RWPE2 (cell line): ENCODE data around the gene EPRS1.

Source experiments
- ATAC-seq: fragments of 200-7000 bp; cut with Tn5 transposase; 3 replicates; pipeline ENCODE4 v1.9.1; 2021; ENCODE audit warnings: low read depth
- DNase-seq: peaks from one replicate; pipeline ENCODE4 v3.0.0-alpha.2; 2020; ENCODE audit warnings: low spot score
- H3K27ac ChIP-seq: fragments of 450-650 bp; 2 replicates; pipeline ENCODE4 v1.5.1; 2017; ENCODE audit warnings: mild to moderate bottlenecking; ENCODE audit not compliant: poor library complexity, severe bottlenecking
- H3K27me3 ChIP-seq: fragments of 250-450 bp; sonication (Bioruptor Pico); 2 replicates; pipeline ENCODE4 v1.5.1; 2021; ENCODE audit warnings: mild to moderate bottlenecking, moderate library complexity; ENCODE audit not compliant: insufficient read depth, poor library complexity, severe bottlenecking
- H3K36me3 ChIP-seq: fragments of 250-450 bp; sonication (Bioruptor Pico); 2 replicates; pipeline ENCODE4 v1.5.1; 2020; ENCODE audit warnings: low read depth, mild to moderate bottlenecking, moderate library complexity
- H3K4me1 ChIP-seq: fragments of 250-450 bp; sonication (Bioruptor Pico); 2 replicates; pipeline ENCODE4 v1.5.1; 2021; ENCODE audit warnings: mild to moderate bottlenecking, moderate library complexity; ENCODE audit not compliant: insufficient read depth, poor library complexity, severe bottlenecking
- H3K4me3 ChIP-seq: fragments of 250-450 bp; sonication (Bioruptor Pico); 2 replicates; pipeline ENCODE4 v1.5.1; 2021; ENCODE audit warnings: mild to moderate bottlenecking, moderate library complexity; ENCODE audit not compliant: severe bottlenecking
- H3K9me3 ChIP-seq: fragments of 250-450 bp; sonication (Bioruptor Pico); 2 replicates; pipeline ENCODE4 v1.5.1; 2021; ENCODE audit warnings: mild to moderate bottlenecking, moderate library complexity; ENCODE audit not compliant: severe bottlenecking
- TF ChIP-seq, protein P1 (sequence below): fragments of 450-650 bp; IDR thresholded peaks from one replicate; pipeline ENCODE4 v1.5.1; 2017; ENCODE audit warnings: mild to moderate bottlenecking, moderate library complexity; ENCODE audit not compliant: poor library complexity, severe bottlenecking

The EPRS1 gene

DNA sequence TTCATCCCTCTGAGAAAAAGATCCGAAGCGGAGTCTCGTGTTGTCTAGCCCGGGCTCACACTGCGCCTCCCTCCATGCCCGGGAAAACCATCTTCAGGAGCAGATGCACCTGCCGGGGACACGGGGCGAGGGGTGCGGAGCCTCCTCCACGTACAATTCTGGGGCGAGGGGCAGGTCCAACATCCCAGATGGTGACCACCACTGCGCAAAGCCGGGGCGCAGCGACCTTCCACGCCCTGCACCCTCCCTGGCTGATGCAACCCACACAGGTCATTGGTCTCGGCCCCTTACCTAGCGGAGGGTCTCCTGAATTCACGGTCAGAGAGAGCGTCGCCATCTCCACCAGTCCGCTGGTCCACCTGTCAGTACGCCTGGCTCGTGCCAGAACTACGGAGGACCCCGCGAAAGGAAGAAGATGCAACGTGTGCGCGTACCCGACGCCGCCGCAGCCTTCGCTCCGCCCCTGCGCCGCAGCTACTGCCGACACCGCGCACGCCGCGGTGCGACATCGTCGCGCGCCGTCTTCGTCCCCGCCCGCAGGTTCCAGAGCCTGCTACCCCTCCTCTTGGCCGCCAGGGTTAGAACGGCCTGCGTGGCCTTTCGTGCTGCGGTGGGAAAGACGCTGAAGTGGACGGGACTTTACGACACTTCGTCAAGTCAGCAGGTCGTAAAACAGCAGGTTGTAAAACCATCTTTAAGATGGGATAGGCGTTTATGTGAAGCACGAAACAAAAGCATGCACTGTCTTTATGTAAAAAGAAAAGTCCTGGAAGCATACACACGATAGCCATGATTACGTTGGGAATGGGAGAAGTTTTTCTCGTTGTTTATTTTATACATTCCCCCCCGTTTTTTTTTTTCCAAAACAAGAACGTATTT, at the start of gene EPRS1:
TSS of gene EPRS1 (minus strand) at position 454 of the 879 bp plus-strand sequence. CDS start at position 337, 117 bp downstream.
- Histone ChIP-seq H3K27ac (peak within 1 kb of the TSS; percentile 45), H3K27me3 (no peaks in the 10 kb centered on the region), H3K9me3 (no peaks in the 10 kb centered on the region), H3K4me3 (peak within 1 kb of the TSS; percentile 76), H3K4me1 (peaks cover 4% of the 10 kb centered on the region), H3K36me3 (no peaks in the 10 kb centered on the region; the same call in 1 of the 2 replicates)
- peak; percentile 98 for ATAC-seq
- TF ChIP-seq, protein P1, sequence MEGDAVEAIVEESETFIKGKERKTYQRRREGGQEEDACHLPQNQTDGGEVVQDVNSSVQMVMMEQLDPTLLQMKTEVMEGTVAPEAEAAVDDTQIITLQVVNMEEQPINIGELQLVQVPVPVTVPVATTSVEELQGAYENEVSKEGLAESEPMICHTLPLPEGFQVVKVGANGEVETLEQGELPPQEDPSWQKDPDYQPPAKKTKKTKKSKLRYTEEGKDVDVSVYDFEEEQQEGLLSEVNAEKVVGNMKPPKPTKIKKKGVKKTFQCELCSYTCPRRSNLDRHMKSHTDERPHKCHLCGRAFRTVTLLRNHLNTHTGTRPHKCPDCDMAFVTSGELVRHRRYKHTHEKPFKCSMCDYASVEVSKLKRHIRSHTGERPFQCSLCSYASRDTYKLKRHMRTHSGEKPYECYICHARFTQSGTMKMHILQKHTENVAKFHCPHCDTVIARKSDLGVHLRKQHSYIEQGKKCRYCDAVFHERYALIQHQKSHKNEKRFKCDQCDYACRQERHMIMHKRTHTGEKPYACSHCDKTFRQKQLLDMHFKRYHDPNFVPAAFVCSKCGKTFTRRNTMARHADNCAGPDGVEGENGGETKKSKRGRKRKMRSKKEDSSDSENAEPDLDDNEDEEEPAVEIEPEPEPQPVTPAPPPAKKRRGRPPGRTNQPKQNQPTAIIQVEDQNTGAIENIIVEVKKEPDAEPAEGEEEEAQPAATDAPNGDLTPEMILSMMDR: peak; percentile 39
- peak; percentile 82 for DNase-seq

DNA sequence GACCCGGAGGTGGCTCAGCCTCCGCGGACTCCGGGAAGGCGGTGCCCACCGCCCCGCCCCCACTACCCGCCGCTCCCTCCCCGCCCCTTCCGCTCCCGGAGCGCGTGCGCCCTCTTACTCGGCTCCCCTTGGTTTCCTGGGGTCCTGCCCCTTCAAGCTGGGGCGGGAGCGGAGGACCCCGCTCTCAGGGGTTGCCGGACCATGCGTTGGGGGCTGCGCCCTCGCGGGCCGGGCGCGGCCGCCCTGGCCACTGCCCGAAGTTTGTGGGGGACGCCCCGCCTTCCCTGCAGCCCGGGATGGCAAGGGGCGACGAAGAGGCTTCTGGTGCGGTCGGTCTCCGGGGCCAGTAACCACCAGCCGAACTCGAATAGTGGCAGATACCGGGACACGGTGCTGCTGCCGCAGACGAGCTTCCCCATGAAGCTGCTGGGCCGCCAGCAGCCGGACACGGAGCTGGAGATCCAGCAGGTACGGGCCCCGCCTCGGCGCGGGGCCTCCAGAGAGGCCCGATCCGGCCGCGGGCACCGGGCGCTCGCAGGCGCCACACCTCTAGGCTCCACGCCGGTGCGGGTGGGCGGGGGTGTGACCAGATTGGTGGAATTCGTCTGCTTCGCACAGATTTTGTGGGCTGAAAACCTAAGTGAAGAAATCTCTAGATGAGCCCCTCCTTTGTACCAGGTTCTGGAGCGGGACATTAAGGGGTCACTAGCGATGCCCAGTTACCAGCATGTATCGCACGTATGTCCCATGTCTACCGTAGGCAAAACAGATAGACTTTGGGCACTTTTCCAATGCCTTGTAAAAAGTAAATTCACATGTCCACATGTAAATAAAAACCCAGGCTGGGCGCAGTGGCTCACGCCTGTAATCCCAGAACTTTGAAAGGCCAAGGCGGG, 48.0 kb upstream of the EPRS1 start, which contains the start of gene IARS2:
TSS of gene IARS2 (plus strand) at position 117 of the 896 bp plus-strand sequence. CDS start at position 202, 85 bp downstream.
- ATAC-seq: peak; percentile 70
- TF ChIP-seq, protein P1: no peak
- Histone ChIP-seq H3K4me3 (peak within 1 kb of the TSS; percentile 65), H3K27me3 (no peaks in the 10 kb centered on the region), H3K27ac (peak within 1 kb of the TSS; percentile 49), H3K9me3 (no peaks in the 10 kb centered on the region), H3K4me1 (no peaks in the 10 kb centered on the region), H3K36me3 (peaks cover 13% of the 10 kb centered on the region)
- DNase-seq: peak; percentile 44

DNA sequence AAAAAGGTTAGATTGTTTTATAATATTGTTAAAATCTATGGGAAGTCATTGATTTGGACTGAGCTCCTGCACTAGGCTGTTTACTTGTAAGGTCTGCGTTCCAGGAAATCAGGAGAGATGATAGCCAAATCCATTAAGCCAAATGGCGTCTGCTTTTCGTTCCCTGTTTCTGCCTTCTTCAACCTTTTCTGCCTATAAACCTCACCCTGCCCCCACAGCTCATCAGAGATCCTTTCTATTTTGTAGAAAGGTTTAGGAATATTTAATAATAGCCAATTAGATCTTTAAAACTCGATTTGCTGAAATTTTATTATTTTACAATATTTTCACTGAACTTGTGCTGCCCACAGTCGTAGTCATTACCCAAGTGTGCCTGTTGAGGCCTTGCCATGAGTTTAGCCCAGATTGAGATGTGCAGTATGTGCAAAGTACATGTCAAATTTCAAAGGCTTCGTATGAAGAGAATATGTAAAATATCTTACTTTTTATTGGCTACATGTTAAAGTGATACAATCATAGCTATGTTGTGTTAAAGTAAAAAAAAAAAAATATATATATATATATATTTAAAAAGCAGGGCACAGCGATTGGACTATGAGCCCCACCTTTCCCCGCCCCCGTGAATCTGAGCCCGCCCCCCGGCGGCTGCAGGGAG, 47.2 kb upstream of the EPRS1 start:
- ATAC-seq: no peak
- TF ChIP-seq, protein P1: no peak
- Histone ChIP-seq H3K36me3 (peaks cover 13% of the 10 kb centered on the region), H3K4me1 (no peaks in the 10 kb centered on the region), H3K27ac (peak overlapping the region; percentile 49), H3K4me3 (no peak overlapping the region), H3K9me3 (no peaks in the 10 kb centered on the region), H3K27me3 (no peaks in the 10 kb centered on the region)
- DNase-seq: no peak

DNA sequence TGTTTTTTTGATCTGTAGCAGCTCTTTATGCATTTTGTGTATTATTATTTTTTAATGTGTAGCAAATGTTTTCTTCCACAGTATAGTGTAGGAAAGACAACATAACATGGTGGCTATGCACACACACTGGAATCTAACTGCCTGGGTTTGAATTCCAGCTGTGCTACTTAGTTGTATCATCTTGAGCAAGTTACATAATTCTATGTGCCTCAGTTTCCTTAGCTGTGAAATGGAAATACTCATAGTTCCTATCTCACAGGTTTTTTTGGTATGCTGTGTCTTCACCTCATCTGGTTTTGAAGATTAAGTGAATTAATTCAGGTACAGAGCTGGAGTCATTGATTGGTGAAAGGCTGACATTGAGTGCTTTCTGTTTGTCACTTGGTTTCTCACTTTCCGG, 46.4 kb upstream of the EPRS1 start:
- H3K4me1 ChIP-seq: no peaks in the 10 kb centered on the region
- no peaks in the 10 kb centered on the region for H3K9me3 ChIP-seq
- ATAC-seq (no peak), DNase-seq (no peak)
- H3K27me3 ChIP-seq: no peaks in the 10 kb centered on the region
- no peak overlapping the region for H3K4me3 ChIP-seq
- H3K27ac ChIP-seq: no peak overlapping the region
- peaks cover 10% of the 10 kb centered on the region for H3K36me3 ChIP-seq
- TF ChIP-seq, protein P1: no peak
